Coronary artery (tissue), 2 donors: ENCODE measurements around the gene XXYLT1.

Experiments used
- DNase-seq: peaks from one replicate; pipeline ENCODE4 v3.0.0-alpha.2; 2017; ENCODE audit warnings: low spot score
- H3K27ac ChIP-seq, 2 donors: fragments of 200-600 bp; sonication (generic); one replicate each; pipeline ENCODE4 v1.5.1; 2016 to 2019
- H3K4me3 ChIP-seq: fragments of 200-600 bp; sonication (generic); 2 replicates; pipeline ENCODE4 v1.5.1; 2016; ENCODE audit warnings: mild to moderate bottlenecking, moderate library complexity
- TF ChIP-seq, protein P1 (sequence below): fragments of 200-600 bp; sonication (generic); IDR thresholded peaks from one replicate; pipeline ENCODE4 v1.5.1; 2019; ENCODE audit warnings: antibody characterized with exemption

XXYLT1 gene

DNA sequence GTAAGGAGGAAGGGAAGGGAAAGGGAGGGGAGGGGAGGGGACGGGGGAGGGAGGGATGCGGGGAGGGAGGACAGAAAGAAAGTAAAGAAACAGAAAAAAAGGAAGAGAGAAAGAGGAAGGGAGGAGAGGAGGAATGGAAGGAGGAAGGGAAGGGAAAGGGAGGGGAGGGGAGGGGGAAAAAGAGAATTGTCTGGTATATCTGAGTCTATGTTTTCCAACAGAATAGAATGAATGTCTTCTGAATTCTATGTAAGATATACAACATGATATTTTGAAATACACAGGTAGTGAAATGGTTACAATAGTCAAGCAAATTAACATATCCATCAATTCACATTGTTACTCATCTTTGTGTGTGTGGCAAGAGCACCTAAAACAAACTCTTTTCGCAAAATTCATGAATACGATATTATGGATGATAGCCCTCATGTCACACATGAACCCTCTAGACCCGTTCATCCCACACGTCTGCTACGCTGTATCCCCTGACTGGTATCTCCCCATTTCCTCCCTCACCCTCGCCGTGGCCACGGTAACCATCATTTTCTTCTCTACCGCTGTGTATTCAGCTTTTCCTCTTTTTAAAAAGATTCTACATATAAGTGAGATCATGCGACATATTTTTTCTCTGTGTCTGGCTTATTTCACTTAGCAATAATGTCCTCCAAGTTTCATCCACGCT is 168.9 kb downstream of the XXYLT1 start:
- TF ChIP-seq, protein P1, sequence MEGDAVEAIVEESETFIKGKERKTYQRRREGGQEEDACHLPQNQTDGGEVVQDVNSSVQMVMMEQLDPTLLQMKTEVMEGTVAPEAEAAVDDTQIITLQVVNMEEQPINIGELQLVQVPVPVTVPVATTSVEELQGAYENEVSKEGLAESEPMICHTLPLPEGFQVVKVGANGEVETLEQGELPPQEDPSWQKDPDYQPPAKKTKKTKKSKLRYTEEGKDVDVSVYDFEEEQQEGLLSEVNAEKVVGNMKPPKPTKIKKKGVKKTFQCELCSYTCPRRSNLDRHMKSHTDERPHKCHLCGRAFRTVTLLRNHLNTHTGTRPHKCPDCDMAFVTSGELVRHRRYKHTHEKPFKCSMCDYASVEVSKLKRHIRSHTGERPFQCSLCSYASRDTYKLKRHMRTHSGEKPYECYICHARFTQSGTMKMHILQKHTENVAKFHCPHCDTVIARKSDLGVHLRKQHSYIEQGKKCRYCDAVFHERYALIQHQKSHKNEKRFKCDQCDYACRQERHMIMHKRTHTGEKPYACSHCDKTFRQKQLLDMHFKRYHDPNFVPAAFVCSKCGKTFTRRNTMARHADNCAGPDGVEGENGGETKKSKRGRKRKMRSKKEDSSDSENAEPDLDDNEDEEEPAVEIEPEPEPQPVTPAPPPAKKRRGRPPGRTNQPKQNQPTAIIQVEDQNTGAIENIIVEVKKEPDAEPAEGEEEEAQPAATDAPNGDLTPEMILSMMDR = no peak
- Histone ChIP-seq H3K4me3 (no peak overlapping the region), H3K27ac (peak overlapping the region in 1 of 2 donors; percentile 3)
- no peak for DNase-seq

DNA sequence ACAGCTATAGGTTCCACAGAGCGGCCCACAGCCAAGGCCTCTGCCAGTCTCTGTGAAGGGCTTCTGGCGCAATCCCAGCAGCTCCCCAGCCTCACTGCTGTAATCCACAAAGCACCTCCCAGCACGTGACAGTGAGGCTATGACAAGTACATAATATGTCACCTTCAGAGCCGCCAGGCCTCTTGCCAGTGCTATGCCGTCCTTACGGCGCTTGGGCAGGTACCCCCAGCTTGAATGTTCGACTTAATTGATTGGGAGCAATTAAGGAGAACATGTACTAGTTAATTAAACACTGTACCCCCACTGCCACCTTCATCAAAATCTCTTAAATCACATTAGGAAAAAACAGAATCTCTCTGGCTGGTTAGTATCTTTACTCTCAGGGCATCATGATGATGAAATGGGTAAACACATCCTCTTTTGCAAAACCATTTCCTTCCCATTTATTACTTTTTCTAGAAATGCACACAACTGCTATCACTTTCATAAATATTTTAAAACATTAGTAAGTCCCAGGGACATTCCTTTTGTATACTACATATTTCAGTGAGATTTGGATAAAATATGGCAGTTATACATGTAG is 169.9 kb downstream of the XXYLT1 start:
- TF ChIP-seq, protein P1 = no peak
- H3K27ac ChIP-seq = no peak overlapping the region
- DNase-seq = no peak
- H3K4me3 ChIP-seq = no peak overlapping the region

DNA sequence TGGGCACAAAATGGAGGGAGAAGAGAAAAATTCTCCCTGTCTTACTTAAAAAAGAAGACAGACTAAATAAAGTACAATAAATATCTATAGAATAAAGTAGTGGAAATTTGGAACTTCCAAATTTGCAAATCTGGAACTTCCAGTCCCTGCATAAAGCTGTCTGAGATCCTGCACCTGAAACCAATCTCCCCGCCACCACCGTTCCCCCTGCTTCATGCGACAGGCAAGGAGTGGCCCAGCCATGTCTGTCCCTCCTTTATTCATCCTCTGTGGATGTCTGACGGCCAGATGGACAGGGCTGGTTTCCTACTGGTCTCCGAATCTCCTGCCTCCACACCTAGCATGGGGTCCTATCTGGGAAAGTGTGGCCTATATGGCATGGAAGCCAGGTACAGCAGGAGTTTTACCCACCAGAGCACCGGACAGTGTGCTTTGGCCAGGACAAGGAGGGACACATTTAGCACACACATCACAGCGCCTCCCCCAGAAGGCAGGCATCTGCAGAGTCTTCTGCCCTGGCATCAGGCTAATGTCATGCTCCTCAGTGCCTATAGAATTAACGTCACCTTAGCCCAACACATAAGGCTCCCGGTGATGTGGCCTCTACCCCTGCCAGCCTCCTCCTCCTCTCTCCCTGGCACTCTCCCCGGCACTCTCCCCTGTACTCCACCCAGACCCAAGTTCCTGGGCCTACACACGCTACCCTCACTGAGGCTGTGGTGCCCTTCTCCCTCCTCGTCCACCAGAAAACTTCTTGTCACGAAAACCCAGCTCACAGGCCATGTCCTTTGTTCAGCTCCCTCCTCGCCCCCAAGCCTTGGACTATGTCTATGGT is 170.8 kb downstream of the XXYLT1 start:
- DNase-seq = no peak
- TF ChIP-seq, protein P1 = no peak
- no peak overlapping the region for H3K4me3 ChIP-seq
- no peak overlapping the region for H3K27ac ChIP-seq

DNA sequence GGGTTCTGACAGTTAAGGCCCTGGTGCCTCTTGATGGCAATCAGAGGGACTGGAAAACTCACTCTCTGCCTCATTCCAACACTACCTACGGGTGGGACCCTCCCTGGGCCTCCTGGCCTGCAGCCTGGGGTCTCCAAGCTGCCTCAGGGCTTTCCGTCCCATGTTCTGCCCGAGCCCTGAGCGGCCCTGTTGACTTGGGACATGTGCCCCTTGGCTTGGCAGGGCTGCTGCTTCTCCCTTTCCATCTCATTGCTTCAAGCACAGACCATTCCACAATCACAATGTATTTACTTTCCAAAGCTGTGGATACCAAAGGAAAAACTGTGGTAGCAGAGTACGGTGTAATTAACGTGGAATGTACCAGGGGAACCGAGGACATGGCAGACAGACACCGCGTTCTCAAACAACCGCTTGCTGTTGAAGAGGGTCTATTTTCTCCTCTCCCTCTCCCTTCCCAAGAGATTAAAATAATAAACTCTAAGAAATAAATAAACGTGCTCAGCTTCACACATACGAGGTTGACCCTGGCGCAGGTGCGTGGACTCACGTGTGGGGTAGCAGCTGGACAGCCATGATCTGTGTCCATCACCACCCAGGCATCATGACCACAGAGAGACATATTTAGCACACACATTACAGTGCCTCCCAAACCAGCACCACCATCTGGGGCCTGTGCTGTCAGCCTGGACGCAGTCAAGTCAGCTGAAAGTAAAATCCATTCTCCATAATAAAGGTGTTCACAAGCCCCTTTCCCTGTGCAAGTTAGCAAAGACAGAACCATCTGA is 172.0 kb downstream of the XXYLT1 start:
- TF ChIP-seq, protein P1 = no peak
- H3K4me3 ChIP-seq = no peak overlapping the region
- no peak overlapping the region for H3K27ac ChIP-seq
- DNase-seq = no peak

DNA sequence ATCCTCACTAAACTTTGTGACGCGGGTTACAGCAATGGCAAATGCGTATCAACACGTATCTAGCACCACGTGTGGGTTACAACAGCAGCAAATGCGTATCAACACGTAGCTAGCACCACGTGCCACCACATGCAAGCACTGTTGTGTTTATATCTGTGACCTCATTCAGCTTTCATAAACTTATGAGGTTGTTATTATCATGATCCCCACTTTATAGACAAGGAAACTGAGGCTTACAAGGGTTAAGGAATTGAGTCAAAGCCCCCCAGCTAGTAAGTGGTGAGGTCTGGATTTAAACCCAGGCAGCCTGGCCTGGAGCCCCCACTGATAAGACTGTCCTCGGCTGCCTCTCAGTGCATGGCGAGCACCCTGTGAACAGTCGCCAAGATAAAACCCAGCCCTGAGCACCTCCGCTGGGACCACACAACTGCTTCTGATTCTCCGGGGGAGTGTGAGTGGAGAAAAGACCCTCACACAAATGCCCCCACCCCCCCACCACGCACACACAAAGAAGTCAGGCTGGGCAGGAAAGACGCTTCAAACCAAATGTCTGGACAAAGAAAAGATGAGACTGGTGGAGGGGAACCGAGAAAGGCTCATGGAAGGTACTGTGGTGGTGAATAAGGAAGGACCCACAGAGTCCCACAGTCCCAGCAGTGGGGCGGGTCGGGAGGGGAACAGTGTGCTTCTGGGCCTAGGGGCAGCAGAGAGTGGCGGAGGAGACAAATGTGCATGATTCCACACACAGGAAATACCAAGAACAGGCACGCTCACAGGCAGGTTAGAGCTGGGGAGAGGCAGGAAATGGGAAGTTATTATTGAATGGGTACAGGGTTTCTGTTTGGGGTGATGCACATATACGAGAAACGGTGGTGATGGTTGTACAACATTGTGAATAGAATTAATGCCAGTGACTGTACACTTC is 173.4 kb downstream of the XXYLT1 start:
- H3K27ac ChIP-seq = no peak overlapping the region
- no peak for DNase-seq
- TF ChIP-seq, protein P1 = no peak
- no peak overlapping the region for H3K4me3 ChIP-seq
